HepG2 (cell line): ENCODE data around the gene QTRT2. TPM values are rescaled to one million over a fixed set of nuclear protein-coding genes. Genes with fewer than 3 reads are reported as not detected.

Experiments
- ERF ChIP-seq: IDR thresholded peaks from 2 replicates; pipeline ENCODE4 v1.6.1; 2018; ENCODE audit warnings: missing biosample characterization, missing genetic modification reagents
- HMGXB4 ChIP-seq, 2 experiments: sonication (generic) in 1 of 2; formaldehyde crosslinking in 1 of 2; IDR thresholded peaks; 2 replicates each; pipeline versions ENCODE4 v1.4.0 to v1.6.1; 2018 to 2020; ENCODE audit warnings: missing genetic modification reagents in 2 of 2, borderline replicate concordance in 1 of 2, low read depth in 1 of 2, mild to moderate bottlenecking in 1 of 2, missing biosample characterization in 1 of 2
- HOMEZ ChIP-seq: IDR thresholded peaks from 2 replicates; pipeline ENCODE4 v1.6.1; 2016; ENCODE audit warnings: low read depth
- IRF9 ChIP-seq: sonication (generic); formaldehyde crosslinking; IDR thresholded peaks from 2 replicates; pipeline ENCODE4 v1.8.0; 2022; ENCODE audit warnings: missing genetic modification reagents, mild to moderate bottlenecking, borderline replicate concordance
- MED8 ChIP-seq: sonication (generic); formaldehyde crosslinking; IDR thresholded peaks from 2 replicates; pipeline ENCODE4 v1.8.1; 2023; ENCODE audit warnings: mild to moderate bottlenecking, missing genetic modification reagents; ENCODE audit not compliant: insufficient replicate concordance
- PAF1 ChIP-seq: IDR thresholded peaks from 2 replicates; pipeline ENCODE4 v1.6.1; 2016; ENCODE audit warnings: missing genetic modification reagents, missing compliant biosample characterization
- POLR2AphosphoS2 ChIP-seq: IDR thresholded peaks from 2 replicates; pipeline ENCODE4 v1.6.1; 2011; ENCODE audit warnings: low read depth, low read length, improper control_type of control experiment
- PRDM15 ChIP-seq: sonication (generic); formaldehyde crosslinking; IDR thresholded peaks from 2 replicates; pipeline ENCODE4 v1.4.0; 2020; ENCODE audit warnings: missing genetic modification reagents
- PTBP1 ChIP-seq: fragments of 200-400 bp; formaldehyde crosslinking; IDR thresholded peaks from 2 replicates; pipeline ENCODE4 v1.6.1; 2018; ENCODE audit warnings: low read length, low read depth; ENCODE audit not compliant: poor library complexity, severe bottlenecking
- REXO4 ChIP-seq: sonication (generic); formaldehyde crosslinking; IDR thresholded peaks from 2 replicates; pipeline ENCODE4 v1.8.0; 2022; ENCODE audit warnings: missing genetic modification reagents, mild to moderate bottlenecking, borderline replicate concordance
- RFX1 ChIP-seq: fragments of 450-650 bp; IDR thresholded peaks from 2 replicates; pipeline ENCODE4 v1.6.1; 2017
- SATB2 ChIP-seq: sonication (generic); formaldehyde crosslinking; IDR thresholded peaks from 2 replicates; pipeline ENCODE4 v1.5.0; 2020; ENCODE audit warnings: missing genetic modification reagents
- ZNF513 ChIP-seq: sonication (generic); formaldehyde crosslinking; conservative IDR thresholded peaks from 2 replicates; pipeline ENCODE4 v1.5.0; 2020; ENCODE audit warnings: missing genetic modification reagents
- ZNF615 ChIP-seq: sonication (generic); formaldehyde crosslinking; IDR thresholded peaks from 2 replicates; pipeline ENCODE4 v1.5.0; 2020; ENCODE audit warnings: mild to moderate bottlenecking, missing genetic modification reagents, borderline replicate concordance
- ZNF704 ChIP-seq: sonication (generic); formaldehyde crosslinking; IDR thresholded peaks from 2 replicates; pipeline ENCODE4 v1.8.1; 2023; ENCODE audit warnings: mild to moderate bottlenecking, inconsistent platforms, moderate library complexity, missing genetic modification reagents, borderline replicate concordance
- ZNF792 ChIP-seq: IDR thresholded peaks from 2 replicates; pipeline ENCODE4 v1.6.1; 2016
- polyA plus RNA-seq, 8 experiments: library from polyadenylated mRNA; depleted of rRNA in 3 of 8; stranded (reverse) in 7 of 8; unstranded in 1 of 8; fragments of >200 nt; fragmentation: Illumina TruSeq in 4 of 8; extraction: Trizol in 4 of 8; gene quantifications; 2 replicates each; pipeline versions ENCODE4 v1.2.1 to v1.2.3, GENCODE V29; 2011 to 2016; ENCODE audit warnings: low read depth in 4 of 8, missing spikeins in 1 of 8, mixed read lengths in 1 of 8; ENCODE audit not compliant: insufficient read depth in 1 of 8
- total RNA-seq, 5 experiments: library from RNA; depleted of rRNA; stranded (reverse); fragments of >200 nt; fragmentation: Illumina TruSeq; extraction: Trizol; gene quantifications; 2 replicates each; pipeline ENCODE4 v1.2.3, GENCODE V29; 2016; ENCODE audit warnings: low read depth in 1 of 5

The QTRT2 gene
- total and polyA plus RNA-seq, 2 of the 13 experiments (the other 11 are each of a cell fraction or from before 2014, with no cell fraction given): 7.1 to 33.4 TPM

GRCh38 chr3:114056130-114057010 is at the start of gene QTRT2, which contains the start of gene CCDC191 (continued):
- no peak; the same call in 1 of the 2 replicates for TF ChIP-seq ZNF513 (CRISPR knock-in tag)
- TF ChIP-seq REXO4: no peak
- TF ChIP-seq PRDM15 (CRISPR knock-in tag): 0 out of 2 replicates have a peak, but pooled peaks have one; percentile 44
- no peak for TF ChIP-seq IRF9
- no peak for TF ChIP-seq MED8 (CRISPR knock-in tag)
- TF ChIP-seq HOMEZ (CRISPR knock-in tag): peak; percentile 40; the same call in 1 of the 2 replicates
- TF ChIP-seq HMGXB4 (CRISPR knock-in tag; IDR thresholded peaks at IDR 0.05; ENCODE audit: borderline replicate concordance in 1 of 2, low read depth in 1 of 2): peak; percentile 52 to 65; a peak in 3 of 4 replicates
- no peak for TF ChIP-seq PTBP1
- peak; percentile 16; the same call in 1 of the 2 replicates for TF ChIP-seq SATB2 (CRISPR knock-in tag)
- 0 out of 2 replicates have a peak, but pooled peaks have one; percentile 32 for TF ChIP-seq ZNF792 (CRISPR knock-in tag)
- no peak for TF ChIP-seq ZNF615 (CRISPR knock-in tag)
- no peak for TF ChIP-seq POLR2AphosphoS2
- TF ChIP-seq ERF (CRISPR knock-in tag): peak; percentile 77; the same call in 1 of the 2 replicates
- TF ChIP-seq PAF1 (CRISPR knock-in tag): no peak
- peak; percentile 62; the same call in 1 of the 2 replicates for TF ChIP-seq ZNF704 (CRISPR knock-in tag)
- peak; percentile 99 for TF ChIP-seq RFX1
